Breast epithelium (tissue), 4 donors: ENCODE measurements around the gene COL15A1. TPM values are rescaled to one million over a fixed set of nuclear protein-coding genes. Genes with fewer than 3 reads are reported as not detected.

Experiments used
- DNase-seq, 2 donors: peaks; one replicate each; pipeline ENCODE4 v3.0.0-alpha.2; 2019; ENCODE audit warnings: low spot score in 2 of 2
- H3K27ac ChIP-seq, 2 donors: fragments of 200-600 bp; sonication (generic) in 1 of 2; one replicate each; pipeline ENCODE4 v1.5.1; 2016 to 2019; ENCODE audit warnings: mild to moderate bottlenecking in 1 of 2
- H3K27me3 ChIP-seq, 2 donors: fragments of 200-600 bp; sonication (generic) in 1 of 2; one replicate each; pipeline versions ENCODE4 v1.5.1 to v1.6.0; 2017 to 2019; ENCODE audit warnings: control low read depth in 1 of 2, mild to moderate bottlenecking in 1 of 2
- H3K36me3 ChIP-seq: fragments of 200-600 bp; one replicate; pipeline ENCODE4 v1.5.1; 2019
- H3K4me1 ChIP-seq, 2 donors: fragments of 200-600 bp; sonication (generic); one replicate each; pipeline ENCODE4 v1.5.1; 2016 to 2019; ENCODE audit warnings: control low read depth in 1 of 2
- H3K4me3 ChIP-seq, 3 donors: fragments of 200-600 bp; sonication (generic); 1 replicate in 2 of 3; 2 replicates in 1 of 3; pipeline ENCODE4 v1.5.1; 2016 to 2019; ENCODE audit warnings: mild to moderate bottlenecking in 3 of 3, moderate library complexity in 2 of 3
- H3K9me3 ChIP-seq, 2 donors: fragments of 200-600 bp; sonication (generic) in 1 of 2; one replicate each; pipeline ENCODE4 v1.5.1; 2016 to 2019; ENCODE audit warnings: control low read depth in 1 of 2
- CTCF ChIP-seq, 3 donors: fragments of 450-650 bp; IDR thresholded peaks; one replicate each; pipeline ENCODE4 v1.5.1; 2016 to 2017; ENCODE audit warnings: antibody characterized with exemption in 3 of 3, mild to moderate bottlenecking in 3 of 3, moderate library complexity in 3 of 3
- POLR2A ChIP-seq: fragments of 450-650 bp; IDR thresholded peaks from one replicate; pipeline ENCODE4 v1.6.1; 2016; ENCODE audit warnings: antibody characterized with exemption, mild to moderate bottlenecking, moderate library complexity
- POLR2AphosphoS5 ChIP-seq, 3 donors: sonication (generic); formaldehyde crosslinking; IDR thresholded peaks; one replicate each; pipeline ENCODE4 v1.6.1; 2017; ENCODE audit warnings: antibody characterized with exemption in 3 of 3
- intact Hi-C: fragments of 100-400 bp; cut with DNase I; formaldehyde crosslinking; loops from one replicate; pipeline ENCODE4 v1.15.1; 2023; ENCODE audit warnings: low total_unique reads
- total RNA-seq, 3 donors: library from RNA; depleted of rRNA; stranded (reverse); fragments of >200 nt; gene quantifications; one replicate each; pipeline ENCODE4 v1.1.0, GENCODE V29; 2016

The COL15A1 gene
- total RNA-seq, 3 donors from 2014 or later: 13.9 to 47.8 (median 32.4) TPM

DNA sequence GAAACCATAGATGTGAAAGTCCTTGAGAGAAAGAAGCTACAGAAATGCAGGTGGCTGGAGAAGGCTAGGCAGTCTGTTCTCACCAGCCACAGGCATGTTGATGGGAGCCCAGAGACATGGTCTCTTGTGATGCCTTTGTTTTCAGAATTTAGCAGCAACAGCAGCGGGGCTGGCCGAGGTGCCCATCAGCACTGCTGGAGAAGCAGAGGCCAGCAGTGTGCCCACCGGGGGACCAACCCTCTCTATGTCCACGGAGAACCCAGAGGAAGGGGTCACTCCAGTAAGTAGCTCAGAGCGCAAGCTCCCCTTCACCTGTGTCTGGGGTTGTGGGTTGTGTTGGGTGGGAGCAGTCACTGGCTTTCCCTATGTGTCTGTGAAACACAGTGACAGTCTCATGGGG lies 59.6 kb downstream of the COL15A1 start:
- intact Hi-C loops: no loop called here
- no peak overlapping the region for H3K27ac ChIP-seq
- TF ChIP-seq CTCF (IDR thresholded peaks at IDR 0.05): no peak
- no peak for TF ChIP-seq POLR2AphosphoS5 (IDR thresholded peaks at IDR 0.05)
- TF ChIP-seq POLR2A: no peak
- DNase-seq: no peak
- no peaks in the 10 kb centered on the region for H3K27me3 ChIP-seq
- no peak overlapping the region for H3K4me3 ChIP-seq
- no peaks in the 10 kb centered on the region for H3K9me3 ChIP-seq
- no peaks in the 10 kb centered on the region for H3K36me3 ChIP-seq
- H3K4me1 ChIP-seq: no peaks in the 10 kb centered on the region

GRCh38 chr9:99004115-99004514 lies 60.4 kb downstream of the COL15A1 start:
- H3K9me3 ChIP-seq: no peaks in the 10 kb centered on the region
- DNase-seq: no peak
- intact Hi-C loops: no loop called here
- no peak overlapping the region for H3K27ac ChIP-seq
- no peak overlapping the region for H3K4me3 ChIP-seq
- no peaks in the 10 kb centered on the region for H3K36me3 ChIP-seq
- no peak for TF ChIP-seq POLR2A
- no peak for TF ChIP-seq POLR2AphosphoS5 (IDR thresholded peaks at IDR 0.05)
- no peak for TF ChIP-seq CTCF (IDR thresholded peaks at IDR 0.05)
- H3K4me1 ChIP-seq: no peaks in the 10 kb centered on the region
- no peaks in the 10 kb centered on the region for H3K27me3 ChIP-seq

GRCh38 chr9:99004717-99005460 lies 61.2 kb downstream of the COL15A1 start:
- Histone ChIP-seq H3K27ac (no peak overlapping the region), H3K4me1 (no peaks in the 10 kb centered on the region), H3K4me3 (no peak overlapping the region), H3K9me3 (peaks cover 0 to under 1% of the 10 kb centered on the region in 2 donors), H3K27me3 (no peaks in the 10 kb centered on the region), H3K36me3 (no peaks in the 10 kb centered on the region)
- TF ChIP-seq POLR2A (no peak), CTCF (IDR thresholded peaks at IDR 0.05) (no peak), POLR2AphosphoS5 (IDR thresholded peaks at IDR 0.05) (no peak)
- DNase-seq: no peak
- intact Hi-C loops: no loop called here

DNA sequence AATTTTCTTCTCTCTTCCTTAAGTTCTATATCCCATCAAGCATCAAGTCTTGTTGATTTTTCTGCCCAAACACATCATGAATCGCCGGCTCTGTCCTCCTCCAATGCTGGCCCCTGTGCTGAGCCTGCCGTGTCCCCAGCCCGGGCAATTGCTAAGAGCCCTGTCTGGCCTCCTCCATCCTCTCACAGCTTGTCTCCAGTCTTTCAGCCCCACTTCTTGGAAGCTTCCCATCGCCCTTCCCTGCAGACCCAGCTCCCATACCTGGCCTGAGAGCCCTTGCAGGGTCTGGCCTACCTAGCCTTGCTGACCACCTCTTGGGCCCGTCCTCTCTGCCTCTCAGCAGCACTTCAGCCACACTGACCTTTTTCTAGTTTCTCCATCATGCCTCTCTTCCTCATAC lies 61.9 kb downstream of the COL15A1 start:
- H3K27ac ChIP-seq: no peak overlapping the region
- DNase-seq: no peak
- H3K4me3 ChIP-seq: no peak overlapping the region
- H3K4me1 ChIP-seq: no peaks in the 10 kb centered on the region
- H3K9me3 ChIP-seq: peaks cover 0 to 8% of the 10 kb centered on the region in 2 donors
- no peak for TF ChIP-seq CTCF (IDR thresholded peaks at IDR 0.05)
- TF ChIP-seq POLR2AphosphoS5 (IDR thresholded peaks at IDR 0.05): no peak
- no peak for TF ChIP-seq POLR2A
- H3K36me3 ChIP-seq: no peaks in the 10 kb centered on the region
- H3K27me3 ChIP-seq: no peaks in the 10 kb centered on the region
- intact Hi-C loops: no loop called here

- H3K27ac ChIP-seq: no peak overlapping the region
- DNase-seq: no peak
- intact Hi-C loops: no loop called here
- no peak for TF ChIP-seq POLR2A
- no peak for TF ChIP-seq CTCF (IDR thresholded peaks at IDR 0.05)
- TF ChIP-seq POLR2AphosphoS5 (IDR thresholded peaks at IDR 0.05): no peak
- H3K27me3 ChIP-seq: no peaks in the 10 kb centered on the region
- H3K4me3 ChIP-seq: no peak overlapping the region
- peaks cover 0 to 16% of the 10 kb centered on the region in 2 donors for H3K9me3 ChIP-seq
- H3K36me3 ChIP-seq: no peaks in the 10 kb centered on the region
- H3K4me1 ChIP-seq: no peaks in the 10 kb centered on the region
Measured at GRCh38 chr9:99006511-99006910, 62.8 kb downstream of the COL15A1 start.
